Retinal pigment epithelial cell (primary cell): ENCODE measurements around the gene FAAP20.
"Not testable (repeated sequence)": the region's sequence is repeated elsewhere in the genome, so short reads cannot be mapped to it uniquely, and the experiment has no call there.

Experiments
- DNase-seq: peaks from one replicate; pipeline ENCODE4 v3.0.0-alpha.2; 2010; ENCODE audit warnings: low read depth
- H3K4me3 ChIP-seq: 2 replicates; pipeline ENCODE4 v1.5.1; 2011; ENCODE audit warnings: mild to moderate bottlenecking, low read length, control low read depth, moderate library complexity
- CTCF ChIP-seq: conservative IDR thresholded peaks from 2 replicates; pipeline ENCODE4 v1.5.1; 2011; ENCODE audit warnings: low read depth, low read length, control low read depth, inconsistent platforms

Gene FAAP20

GRCh38 chr1:2154022-2154421, 40.5 kb downstream of the FAAP20 start:
- DNase-seq = no peak
- TF ChIP-seq CTCF = no peak
- no peak overlapping the region for H3K4me3 ChIP-seq

GRCh38 chr1:2152954-2153353, 41.6 kb downstream of the FAAP20 start:
- H3K4me3 ChIP-seq = no peak overlapping the region
- TF ChIP-seq CTCF = no peak
- DNase-seq = no peak

GRCh38 chr1:2151911-2152310, 42.7 kb downstream of the FAAP20 start:
- H3K4me3 ChIP-seq = no peak overlapping the region
- no peak for DNase-seq
- no peak for TF ChIP-seq CTCF

- no peak overlapping the region for H3K4me3 ChIP-seq
- no peak for DNase-seq
- no peak for TF ChIP-seq CTCF
Measured at GRCh38 chr1:2151252-2151651, 43.3 kb downstream of the FAAP20 start.

GRCh38 chr1:2150801-2151200, 43.8 kb downstream of the FAAP20 start:
- no peak overlapping the region for H3K4me3 ChIP-seq
- DNase-seq = no peak
- no peak for TF ChIP-seq CTCF

GRCh38 chr1:2148691-2149090, 45.9 kb downstream of the FAAP20 start:
- H3K4me3 ChIP-seq = no peak overlapping the region
- TF ChIP-seq CTCF = no peak
- no peak for DNase-seq

- H3K4me3 ChIP-seq, DNase-seq: not testable (repeated sequence)
Measured at GRCh38 chr1:2147869-2148268, 46.7 kb downstream of the FAAP20 start.
